GM19193 (cell line): Measurements from ENCODE around the gene RAPGEF5.

Source experiments
- POLR2A ChIP-seq: IDR thresholded peaks from 4 replicates; pipeline ENCODE4 v1.6.1; 2011; ENCODE audit not compliant: insufficient read depth, insufficient read length; ENCODE audit errors: extremely low read depth

The RAPGEF5 gene

GRCh38 chr7:22143491-22143890 lies 213.5 kb downstream of the RAPGEF5 start:
- no peak for TF ChIP-seq POLR2A

GRCh38 chr7:22142572-22142971 lies 214.4 kb downstream of the RAPGEF5 start:
- TF ChIP-seq POLR2A: no peak

GRCh38 chr7:22141355-22141754 lies 215.6 kb downstream of the RAPGEF5 start:
- TF ChIP-seq POLR2A: no peak

GRCh38 chr7:22140578-22140977 lies 216.4 kb downstream of the RAPGEF5 start:
- no peak for TF ChIP-seq POLR2A

GRCh38 chr7:22138886-22139285 lies 218.1 kb downstream of the RAPGEF5 start:
- no peak for TF ChIP-seq POLR2A

GRCh38 chr7:22138106-22138505 lies 218.8 kb downstream of the RAPGEF5 start:
- TF ChIP-seq POLR2A: no peak

- TF ChIP-seq POLR2A: no peak
These were observed 219.5 kb downstream of the RAPGEF5 start for GRCh38 chr7:22137466-22137865.

GRCh38 chr7:22137026-22137425 lies 219.9 kb downstream of the RAPGEF5 start:
- TF ChIP-seq POLR2A: no peak

GRCh38 chr7:22129819-22130580 lies 227.0 kb downstream of the RAPGEF5 start:
- TF ChIP-seq POLR2A: no peak

- TF ChIP-seq POLR2A: no peak
These were observed 227.8 kb downstream of the RAPGEF5 start for GRCh38 chr7:22129166-22129565.

- no peak for TF ChIP-seq POLR2A
These were observed 228.4 kb downstream of the RAPGEF5 start for GRCh38 chr7:22128528-22128920.

- TF ChIP-seq POLR2A: no peak
These were observed 229.0 kb downstream of the RAPGEF5 start for GRCh38 chr7:22127835-22128527.

- TF ChIP-seq POLR2A: no peak
These were observed 231.5 kb downstream of the RAPGEF5 start for GRCh38 chr7:22125436-22125835.

- TF ChIP-seq POLR2A: no peak
These were observed 232.0 kb downstream of the RAPGEF5 start for GRCh38 chr7:22124941-22125340.

- no peak for TF ChIP-seq POLR2A
These were observed 233.8 kb downstream of the RAPGEF5 start for GRCh38 chr7:22123139-22123538.

GRCh38 chr7:22121702-22122474 lies 235.1 kb downstream of the RAPGEF5 start:
- TF ChIP-seq POLR2A: no peak

- no peak for TF ChIP-seq POLR2A
These were observed 236.4 kb downstream of the RAPGEF5 start for GRCh38 chr7:22120391-22121053.
